ENCODE results near the gene ACTR3. TPM values are rescaled to one million over a fixed set of nuclear protein-coding genes. Genes with fewer than 3 reads are reported as not detected.
A peak's percentile ranks its signal among the peaks of the same experiment; 100 is the strongest.

ACTR3 gene
- total and polyA plus RNA-seq, 2 donors (not counting 1 experiment from before 2014, with no cell fraction given) = 64.3 to 249 TPM

- Histone ChIP-seq H3K4me3 (ENCODE audit: control extremely low read depth in 1 of 5, extremely low read depth in 1 of 5, insufficient read depth in 1 of 5, low read depth in 2 of 5, low read length in 4 of 5) (no peak overlapping the region), H3K27me3 (replicated peaks in 1 of 4; ENCODE audit: control extremely low read depth in 1 of 4, control insufficient read depth in 3 of 4, insufficient read depth in 4 of 4, low read length in 3 of 4) (no peaks in the 10 kb centered on the region), H3K4me2 (replicated peaks; ENCODE audit: low read depth, low read length, poor library complexity, severe bottlenecking) (no peak overlapping the region), H3K27ac (ENCODE audit: low read length in 2 of 2) (peak overlapping the region in 1 of 2 donors; percentile 42), H2AFZ (ENCODE audit: insufficient read depth, low read depth, low read length, poor library complexity, severe bottlenecking) (no peak overlapping the region), H3K9ac (ENCODE audit: low read length) (no peak overlapping the region), H3K9me3 (ENCODE audit: control extremely low read depth in 1 of 3, control insufficient read depth in 2 of 3, insufficient read depth in 1 of 3, low read length in 2 of 3) (peaks cover 0 to 6% (median 3%) of the 10 kb centered on the region in 3 donors), H3K79me2 (ENCODE audit: control insufficient read depth, insufficient read depth, low read length) (peaks cover 100% of the 10 kb centered on the region), H3K36me3 (replicated peaks in 1 of 2; ENCODE audit: control extremely low read depth in 1 of 2, control insufficient read depth in 1 of 2, extremely low read depth in 1 of 2, insufficient read depth in 2 of 2, low read length in 1 of 2) (peaks cover 0 to 11% of the 10 kb centered on the region in 2 experiments), H3K4me1 (ENCODE audit: control insufficient read depth in 2 of 2, insufficient read depth in 2 of 2, low read length in 2 of 2) (peaks cover 41 to 74% of the 10 kb centered on the region in 2 donors), H4K20me1 (ENCODE audit: control insufficient read depth, insufficient read depth, low read length, poor library complexity, severe bottlenecking) (peaks cover 90% of the 10 kb centered on the region)
- TF ChIP-seq CTCF (IDR thresholded peaks at IDR 0.05) (no peak), EZH2 (IDR thresholded peaks at IDR 0.05; ENCODE audit: borderline replicate concordance, insufficient read depth, low read depth, low read length, poor library complexity, severe bottlenecking) (no peak)
- H3K27ac Mint-ChIP-seq = peak overlapping the region; percentile 67
- POLR2A ChIA-PET = interaction anchor here (0.7 kb wide), 1 partner anchor 48 kb away, joined by 13 read pairs; no protein-coding TSS in a partner anchor
- CTCF ChIA-PET = interaction anchor here (0.6 to 2.1 kb wide), 5 partner anchors 12 to 188 kb away, joined by 3 to 10 read pairs (median 3); no protein-coding TSS in a partner anchor
- no peak overlapping the region for H3K4me3 Mint-ChIP-seq
- WGBS (ENCODE audit: insufficient coverage) = no CpG with 5 or more reads among the region's 2 CpGs
- DNase-seq (no peak), ATAC-seq (ENCODE audit: low read depth) (no peak)
- no peaks in the 10 kb centered on the region for H3K27me3 Mint-ChIP-seq
- H3K4me1 Mint-ChIP-seq = peaks cover 75% of the 10 kb centered on the region
- intact Hi-C loops (cut with micrococcal nuclease) = loop anchor here (2.0 kb wide), 1 partner anchor 16 kb away; no protein-coding TSS in a partner anchor
- no peaks in the 10 kb centered on the region for H3K9me3 Mint-ChIP-seq (ENCODE audit: insufficient read depth)
These were observed 17.4 kb downstream of the ACTR3 start for GRCh38 chr2:113907297-113907696.

GRCh38 chr2:113910110-113910717 is 20.3 kb downstream of the ACTR3 start:
- peak; percentile 47 for ATAC-seq (ENCODE audit: low read depth)
- Histone ChIP-seq H3K79me2 (ENCODE audit: control insufficient read depth, insufficient read depth, low read length) (peaks cover 100% of the 10 kb centered on the region), H3K27me3 (replicated peaks in 1 of 4; ENCODE audit: control extremely low read depth in 1 of 4, control insufficient read depth in 3 of 4, insufficient read depth in 4 of 4, low read length in 3 of 4) (no peaks in the 10 kb centered on the region), H3K4me2 (replicated peaks; ENCODE audit: low read depth, low read length, poor library complexity, severe bottlenecking) (peak overlapping the region; percentile 34), H3K36me3 (replicated peaks in 1 of 2; ENCODE audit: control extremely low read depth in 1 of 2, control insufficient read depth in 1 of 2, extremely low read depth in 1 of 2, insufficient read depth in 2 of 2, low read length in 1 of 2) (peaks cover 8 to 23% of the 10 kb centered on the region in 2 experiments), H3K9me3 (ENCODE audit: control extremely low read depth in 1 of 3, control insufficient read depth in 2 of 3, insufficient read depth in 1 of 3, low read length in 2 of 3) (peaks cover 0 to 8% (median 1%) of the 10 kb centered on the region in 3 donors), H3K9ac (ENCODE audit: low read length) (peak overlapping the region; percentile 5), H3K4me1 (ENCODE audit: control insufficient read depth in 2 of 2, insufficient read depth in 2 of 2, low read length in 2 of 2) (peaks cover 21 to 51% of the 10 kb centered on the region in 2 donors), H3K4me3 (ENCODE audit: control extremely low read depth in 1 of 5, extremely low read depth in 1 of 5, insufficient read depth in 1 of 5, low read depth in 2 of 5, low read length in 4 of 5) (no peak overlapping the region), H3K27ac (ENCODE audit: low read length in 2 of 2) (peak overlapping the region; percentile 6 to 66), H2AFZ (ENCODE audit: insufficient read depth, low read depth, low read length, poor library complexity, severe bottlenecking) (no peak overlapping the region), H4K20me1 (ENCODE audit: control insufficient read depth, insufficient read depth, low read length, poor library complexity, severe bottlenecking) (peaks cover 84% of the 10 kb centered on the region)
- TF ChIP-seq CTCF (IDR thresholded peaks at IDR 0.05) = no peak
- no peak for TF ChIP-seq EZH2 (IDR thresholded peaks at IDR 0.05; ENCODE audit: borderline replicate concordance, insufficient read depth, low read depth, low read length, poor library complexity, severe bottlenecking)
- Mint-ChIP-seq H3K27me3 (no peaks in the 10 kb centered on the region), H3K4me3 (peak overlapping the region; percentile 40), H3K27ac (peak overlapping the region; percentile 79), H3K9me3 (ENCODE audit: insufficient read depth) (no peaks in the 10 kb centered on the region), H3K4me1 (peaks cover 63% of the 10 kb centered on the region)
- ChIA-PET POLR2A (interaction anchor here (1.5 kb wide), 1 partner anchor 154 kb away, joined by 6 read pairs; the partner anchor contains the start of gene SLC35F5), CTCF (no interaction called here)
- no peak for DNase-seq
- no CpG with 5 or more reads among the region's 5 CpGs for WGBS (ENCODE audit: insufficient coverage)
- intact Hi-C loops (cut with micrococcal nuclease) = loop anchor here (1.0 kb wide), 1 partner anchor 13 kb away; no protein-coding TSS in a partner anchor
